ENCODE data around the gene TUBA4A.

GRCh38 chr2:219251656-219252055 is 2.1 kb downstream of the TUBA4A start:
- TF ChIP-seq POLR2A (IDR thresholded peaks at IDR 0.05) (no peak), CTCF (IDR thresholded peaks at IDR 0.05) (no peak), POLR2AphosphoS5 (IDR thresholded peaks at IDR 0.05; ENCODE audit: insufficient read depth in 1 of 2, low read depth in 1 of 2) (no peak)

Data from vagina (tissue), 2 donors.